ENCODE results near the gene PDZRN4. TPM values are rescaled to one million over a fixed set of nuclear protein-coding genes. Genes with fewer than 3 reads are reported as not detected.

PDZRN4 gene
- not detected in 2 replicates for total RNA-seq

DNA sequence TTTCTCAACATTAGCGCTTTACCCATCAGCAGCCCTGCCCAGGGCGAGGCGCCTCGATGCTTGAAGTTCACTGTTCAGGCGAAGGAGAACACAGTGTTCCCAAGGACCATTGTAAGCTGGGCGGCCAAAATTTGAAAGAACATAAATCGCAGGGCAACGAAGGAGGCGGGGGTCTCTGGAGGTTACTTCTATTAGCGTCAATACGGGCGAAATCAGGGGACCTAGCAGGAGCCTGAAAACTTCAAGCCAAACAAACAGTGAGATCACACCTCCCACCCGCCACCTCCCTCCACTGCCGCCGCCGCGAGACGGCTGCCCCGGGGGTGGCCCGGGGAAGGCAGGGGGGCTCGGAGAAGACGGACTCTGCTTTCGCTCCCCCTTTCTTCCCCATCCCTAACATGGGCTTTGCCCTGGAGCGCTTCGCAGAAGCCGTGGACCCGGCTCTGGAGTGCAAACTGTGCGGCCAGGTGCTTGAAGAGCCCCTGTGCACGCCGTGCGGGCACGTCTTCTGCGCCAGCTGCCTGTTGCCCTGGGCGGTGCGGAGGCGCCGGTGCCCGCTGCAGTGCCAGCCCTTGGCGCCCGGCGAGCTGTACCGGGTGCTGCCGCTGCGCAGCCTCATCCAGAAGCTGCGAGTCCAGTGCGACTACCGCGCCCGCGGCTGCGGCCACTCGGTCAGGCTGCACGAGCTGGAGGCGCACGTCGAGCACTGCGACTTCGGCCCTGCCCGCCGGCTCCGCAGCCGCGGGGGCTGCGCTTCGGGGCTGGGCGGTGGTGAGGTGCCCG lies at the start of gene PDZRN4:
PDZRN4 (plus strand) TSS at position 263 of the 783 bp plus-strand sequence.

Measured in placental pericyte (primary cell).